ENCODE measurements around the gene SLC22A2. TPM values are rescaled to one million over a fixed set of nuclear protein-coding genes. Genes with fewer than 3 reads are reported as not detected.
A peak's percentile ranks its signal among the peaks of the same experiment; 100 is the strongest.
"Not testable (repeated sequence)": the region's sequence is repeated elsewhere in the genome, so short reads cannot be mapped to it uniquely, and the experiment has no call there.

The SLC22A2 gene
- total RNA-seq: 27.9 TPM
- 73.7 TPM for polyA plus RNA-seq (ENCODE audit: insufficient read depth, low read depth, low replicate concordance)
- long read RNA-seq, donor 1, partial matches to known transcripts: 0 of 1 reads
- long read RNA-seq, donor 1, other reads (novel, unspliced or antisense): 0 of 1 reads
- long read RNA-seq, donor 2, partial matches to known transcripts: 0 of 3 reads
- long read RNA-seq, donor 2, other reads (novel, unspliced or antisense): 0 of 3 reads
- long read RNA-seq, donor 3, partial matches to known transcripts: 0 of 3 reads
- long read RNA-seq, donor 3, other reads (novel, unspliced or antisense): 0 of 3 reads
- long read RNA-seq, donor 4, partial matches to known transcripts: 0 of 2 reads
- long read RNA-seq, donor 4, other reads (novel, unspliced or antisense): 0 of 2 reads
- long read RNA-seq, donor 5: 0 reads
- long read RNA-seq, donor 6: 0 reads
- long read RNA-seq, donor 7, transcript SLC22A2-202 (11 exons, 2,597 nt): major isoform, 19 of 37 reads
- long read RNA-seq, donor 7, partial matches to known transcripts: 12 of 37 reads
- long read RNA-seq, donor 7, other reads (novel, unspliced or antisense): 6 of 37 reads
- long read RNA-seq, donor 8, partial matches to known transcripts: 0 of 1 reads
- long read RNA-seq, donor 8, other reads (novel, unspliced or antisense): 0 of 1 reads
- long read RNA-seq, donor 9: 0 reads
- long read RNA-seq, donor 10, partial matches to known transcripts: 0 of 1 reads
- long read RNA-seq, donor 10, other reads (novel, unspliced or antisense): 0 of 1 reads

DNA sequence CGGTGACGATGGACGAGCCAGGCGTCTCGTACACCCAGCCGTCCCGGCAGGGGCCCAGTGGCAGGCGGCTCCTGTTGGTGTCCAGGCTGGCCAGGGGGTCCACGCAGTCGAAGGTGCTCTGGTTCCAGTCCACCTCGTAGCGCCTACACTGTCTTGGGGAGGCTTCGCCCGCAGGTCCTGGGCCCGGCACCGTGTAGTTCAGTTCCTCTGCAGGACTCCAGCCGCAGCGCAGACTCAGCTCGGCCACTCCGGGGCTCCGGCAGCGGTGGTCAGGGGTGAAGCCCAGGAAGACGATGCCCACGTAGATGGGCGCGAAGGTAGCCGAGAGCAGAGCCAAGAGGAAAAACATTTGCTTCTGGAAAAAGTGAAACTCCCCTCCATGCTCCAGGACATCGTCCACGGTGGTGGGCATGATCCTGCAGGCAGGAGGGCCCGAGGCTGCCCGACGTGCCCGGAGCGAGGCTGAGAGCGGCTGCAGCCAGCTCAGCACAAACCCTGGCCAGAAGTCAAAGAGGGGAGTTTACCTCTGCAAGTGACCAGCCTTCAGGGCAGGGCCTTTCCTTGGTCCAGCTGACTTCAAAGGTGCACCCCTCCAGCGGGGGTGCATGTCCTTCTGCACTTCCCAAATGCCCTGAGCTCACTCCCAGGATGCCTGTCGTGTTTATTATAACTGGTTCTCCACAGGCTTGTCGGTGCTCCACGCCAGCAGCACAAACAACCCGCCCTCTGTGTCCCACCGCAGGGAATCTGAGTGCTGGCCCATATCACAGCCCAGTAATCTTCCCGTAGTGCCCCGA lies at the start of gene SLC22A2:
TSS of gene SLC22A2 (minus strand) at position 476 of the 797 bp plus-strand sequence. CDS start at position 412, 64 bp downstream.
- peak within 1 kb of the TSS; percentile 78 to 85 for H3K27ac ChIP-seq (ENCODE audit: low read depth in 2 of 2, low read length in 2 of 2)
- H3K9me3 ChIP-seq (ENCODE audit: control insufficient read depth in 2 of 3, insufficient read depth in 1 of 3, low read length in 3 of 3): no peaks in the 10 kb centered on the region
- no peak for FAIRE-seq
- peak within 1 kb of the TSS in 2 of 3 donors; percentile 53 to 68 for H3K4me3 ChIP-seq (ENCODE audit: low read length in 3 of 3)
- H3K4me1 ChIP-seq (ENCODE audit: control insufficient read depth in 2 of 3, insufficient read depth in 2 of 3, low read depth in 1 of 3, low read length in 3 of 3): peaks cover 0 to 25% (median 19%) of the 10 kb centered on the region in 3 donors
- H3K27me3 ChIP-seq (ENCODE audit: control insufficient read depth, insufficient read depth, low read length): no peaks in the 10 kb centered on the region
- peak in 1 of 5 donors; percentile 68 for DNase-seq
- peak within 1 kb of the TSS in 1 of 3 donors; percentile 68 for H3K9ac ChIP-seq (ENCODE audit: low read length in 3 of 3)
- intact Hi-C loops (cut with DNase I): no loop called here
- TF ChIP-seq, protein P1, sequence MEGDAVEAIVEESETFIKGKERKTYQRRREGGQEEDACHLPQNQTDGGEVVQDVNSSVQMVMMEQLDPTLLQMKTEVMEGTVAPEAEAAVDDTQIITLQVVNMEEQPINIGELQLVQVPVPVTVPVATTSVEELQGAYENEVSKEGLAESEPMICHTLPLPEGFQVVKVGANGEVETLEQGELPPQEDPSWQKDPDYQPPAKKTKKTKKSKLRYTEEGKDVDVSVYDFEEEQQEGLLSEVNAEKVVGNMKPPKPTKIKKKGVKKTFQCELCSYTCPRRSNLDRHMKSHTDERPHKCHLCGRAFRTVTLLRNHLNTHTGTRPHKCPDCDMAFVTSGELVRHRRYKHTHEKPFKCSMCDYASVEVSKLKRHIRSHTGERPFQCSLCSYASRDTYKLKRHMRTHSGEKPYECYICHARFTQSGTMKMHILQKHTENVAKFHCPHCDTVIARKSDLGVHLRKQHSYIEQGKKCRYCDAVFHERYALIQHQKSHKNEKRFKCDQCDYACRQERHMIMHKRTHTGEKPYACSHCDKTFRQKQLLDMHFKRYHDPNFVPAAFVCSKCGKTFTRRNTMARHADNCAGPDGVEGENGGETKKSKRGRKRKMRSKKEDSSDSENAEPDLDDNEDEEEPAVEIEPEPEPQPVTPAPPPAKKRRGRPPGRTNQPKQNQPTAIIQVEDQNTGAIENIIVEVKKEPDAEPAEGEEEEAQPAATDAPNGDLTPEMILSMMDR (IDR thresholded peaks at IDR 0.05; ENCODE audit: borderline replicate concordance, extremely low read depth, insufficient read depth): no peak
- no peaks in the 10 kb centered on the region for H3K36me3 ChIP-seq (ENCODE audit: control insufficient read depth in 2 of 3, insufficient read depth in 3 of 3, low read length in 3 of 3)

DNA sequence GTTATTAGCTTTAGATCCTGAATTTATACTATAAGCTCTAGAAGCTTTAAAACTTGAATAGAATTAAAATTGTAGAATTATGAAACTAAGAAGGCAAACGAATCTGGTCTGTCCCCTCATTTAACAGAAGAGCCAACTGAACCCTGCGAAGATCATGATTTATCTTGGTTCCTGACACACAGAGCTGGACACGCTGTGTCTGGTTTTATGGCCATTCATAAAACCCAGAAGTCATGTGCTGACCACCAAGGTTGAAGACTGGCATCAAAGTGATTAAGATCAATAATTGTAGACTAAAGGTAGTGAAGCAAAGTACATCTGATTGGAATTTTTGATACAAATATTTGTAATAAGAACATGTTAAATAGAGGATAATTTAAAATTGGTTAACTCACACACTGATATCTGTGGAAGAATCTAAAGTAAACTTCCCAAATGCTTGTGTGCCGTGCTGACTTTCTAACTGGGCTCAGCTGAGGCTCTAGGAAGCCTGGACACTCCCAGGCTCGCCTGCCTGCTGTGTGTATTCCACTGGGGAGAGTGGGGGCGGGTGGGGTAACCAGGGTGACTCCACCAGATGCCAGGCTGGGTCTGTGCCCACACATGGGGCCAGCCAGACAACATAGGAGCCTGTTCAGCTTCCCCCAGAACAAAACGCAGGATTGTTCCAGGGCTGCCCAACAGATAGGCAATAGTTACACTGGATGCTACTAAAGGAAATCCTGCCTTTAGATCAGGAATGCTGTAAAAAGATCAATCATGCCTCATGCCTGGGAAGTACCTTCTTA lies 47.5 kb upstream of the SLC22A2 start:
- TF ChIP-seq, protein P1 (IDR thresholded peaks at IDR 0.05; ENCODE audit: borderline replicate concordance, extremely low read depth, insufficient read depth): no peak
- Histone ChIP-seq H3K9ac (ENCODE audit: low read length in 3 of 3) (no peak overlapping the region), H3K9me3 (ENCODE audit: control insufficient read depth in 2 of 3, insufficient read depth in 1 of 3, low read length in 3 of 3) (peaks cover 0 to 4% (median 0%) of the 10 kb centered on the region in 3 donors), H3K27ac (ENCODE audit: low read depth in 2 of 2, low read length in 2 of 2) (no peak overlapping the region), H3K27me3 (ENCODE audit: control insufficient read depth, insufficient read depth, low read length) (no peaks in the 10 kb centered on the region), H3K4me3 (ENCODE audit: low read length in 3 of 3) (no peak overlapping the region), H3K36me3 (ENCODE audit: control insufficient read depth in 2 of 3, insufficient read depth in 3 of 3, low read length in 3 of 3) (no peaks in the 10 kb centered on the region), H3K4me1 (ENCODE audit: control insufficient read depth in 2 of 3, insufficient read depth in 2 of 3, low read depth in 1 of 3, low read length in 3 of 3) (peaks cover 0 to 3% (median 0%) of the 10 kb centered on the region in 3 donors)
- intact Hi-C loops (cut with DNase I): no loop called here
- FAIRE-seq (no peak), DNase-seq (peak in 2 of 5 donors; percentile 55 to 78)

DNA sequence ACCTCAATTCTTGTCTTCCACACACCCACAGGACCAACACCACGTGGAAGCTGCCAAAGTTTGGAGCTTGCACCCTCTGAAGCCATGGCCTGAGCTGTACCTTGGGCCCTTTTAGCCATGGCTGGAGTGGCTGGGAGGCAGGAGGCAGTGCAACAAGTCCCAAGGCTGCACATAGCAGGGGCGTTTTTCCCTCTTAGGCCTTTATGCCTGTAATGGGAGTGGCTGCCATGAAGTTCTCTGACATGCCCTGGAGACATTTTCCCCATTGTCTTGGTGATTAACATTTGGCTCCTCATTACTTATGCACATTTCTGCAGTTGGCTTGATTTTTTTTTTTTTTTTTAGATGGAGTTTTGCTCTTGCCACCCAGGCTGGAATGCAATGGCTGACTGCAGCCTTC lies 45.2 kb upstream of the SLC22A2 start:
- intact Hi-C loops (cut with DNase I): no loop called here
- H3K4me3 ChIP-seq (ENCODE audit: low read length in 3 of 3): no peak overlapping the region
- no peaks in the 10 kb centered on the region for H3K36me3 ChIP-seq (ENCODE audit: control insufficient read depth in 2 of 3, insufficient read depth in 3 of 3, low read length in 3 of 3)
- no peaks in the 10 kb centered on the region for H3K27me3 ChIP-seq (ENCODE audit: control insufficient read depth, insufficient read depth, low read length)
- DNase-seq: no peak
- H3K9ac ChIP-seq (ENCODE audit: low read length in 3 of 3): no peak overlapping the region
- FAIRE-seq: no peak
- no peak overlapping the region for H3K27ac ChIP-seq (ENCODE audit: low read depth in 2 of 2, low read length in 2 of 2)
- peaks cover 0 to 7% (median 6%) of the 10 kb centered on the region in 3 donors for H3K4me1 ChIP-seq (ENCODE audit: control insufficient read depth in 2 of 3, insufficient read depth in 2 of 3, low read depth in 1 of 3, low read length in 3 of 3)
- peaks cover 0 to 2% (median 0%) of the 10 kb centered on the region in 3 donors for H3K9me3 ChIP-seq (ENCODE audit: control insufficient read depth in 2 of 3, insufficient read depth in 1 of 3, low read length in 3 of 3)
- TF ChIP-seq, protein P1 (IDR thresholded peaks at IDR 0.05; ENCODE audit: borderline replicate concordance, extremely low read depth, insufficient read depth): no peak

DNA sequence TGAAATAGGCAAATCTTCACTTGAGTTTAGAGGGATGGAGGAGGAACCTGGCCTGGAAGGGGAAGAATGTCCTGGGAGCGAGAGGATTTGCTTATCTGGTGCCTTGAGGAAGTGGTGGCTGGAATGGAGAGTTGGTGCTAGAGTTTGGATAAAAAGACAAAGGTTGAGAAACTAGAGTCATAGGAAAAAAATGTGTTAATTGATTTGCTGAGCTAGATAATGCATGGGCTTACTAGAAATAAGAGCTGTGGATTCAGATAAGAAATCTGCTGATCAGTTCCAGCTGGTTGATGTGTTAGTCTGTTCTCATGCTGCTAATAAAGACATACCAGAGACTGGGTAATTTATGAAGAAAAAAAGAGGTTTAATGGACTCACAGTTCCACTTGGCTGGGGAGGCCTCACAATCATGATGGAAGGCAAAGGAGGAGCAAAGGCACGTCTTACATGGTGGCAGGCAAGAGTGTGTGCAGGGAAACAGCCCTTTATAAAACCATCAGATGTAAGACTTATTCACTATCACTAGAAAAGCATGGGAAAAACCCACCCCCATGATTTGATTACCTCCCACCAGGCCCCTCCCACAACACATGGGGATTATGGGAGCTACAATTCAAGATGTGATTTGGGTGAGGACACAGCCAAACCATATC lies 43.9 kb upstream of the SLC22A2 start:
- H3K9ac ChIP-seq (ENCODE audit: low read length in 3 of 3); intact Hi-C loops (cut with DNase I); H3K27me3 ChIP-seq (ENCODE audit: control insufficient read depth, insufficient read depth, low read length); H3K4me3 ChIP-seq (ENCODE audit: low read length in 3 of 3); H3K4me1 ChIP-seq (ENCODE audit: control insufficient read depth in 2 of 3, insufficient read depth in 2 of 3, low read depth in 1 of 3, low read length in 3 of 3); FAIRE-seq; H3K9me3 ChIP-seq (ENCODE audit: control insufficient read depth in 2 of 3, insufficient read depth in 1 of 3, low read length in 3 of 3); DNase-seq; H3K27ac ChIP-seq (ENCODE audit: low read depth in 2 of 2, low read length in 2 of 2); H3K36me3 ChIP-seq (ENCODE audit: control insufficient read depth in 2 of 3, insufficient read depth in 3 of 3, low read length in 3 of 3): not testable (repeated sequence)
